Measurements from ENCODE around the gene CRABP1. TPM values are rescaled to one million over a fixed set of nuclear protein-coding genes. Genes with fewer than 3 reads are reported as not detected.

The CRABP1 gene
- total RNA-seq, 3 donors from 2014 or later: 11.5 to 14.5 TPM; not detected in 1

- intact Hi-C loops (cut with DNase I; ENCODE audit: low total_unique reads): no loop called here
- H3K4me3 ChIP-seq: no peak overlapping the region
- no peaks in the 10 kb centered on the region for H3K36me3 ChIP-seq
- no peak overlapping the region for H3K27ac ChIP-seq
- no peak for DNase-seq (ENCODE audit: low spot score in 2 of 2)
- no peaks in the 10 kb centered on the region for H3K27me3 ChIP-seq
- no peaks in the 10 kb centered on the region for H3K9me3 ChIP-seq
- no peaks in the 10 kb centered on the region for H3K4me1 ChIP-seq
- TF ChIP-seq POLR2AphosphoS5 (IDR thresholded peaks at IDR 0.05) (no peak), POLR2A (IDR thresholded peaks at IDR 0.05) (no peak)
- TF ChIP-seq, protein P1, sequence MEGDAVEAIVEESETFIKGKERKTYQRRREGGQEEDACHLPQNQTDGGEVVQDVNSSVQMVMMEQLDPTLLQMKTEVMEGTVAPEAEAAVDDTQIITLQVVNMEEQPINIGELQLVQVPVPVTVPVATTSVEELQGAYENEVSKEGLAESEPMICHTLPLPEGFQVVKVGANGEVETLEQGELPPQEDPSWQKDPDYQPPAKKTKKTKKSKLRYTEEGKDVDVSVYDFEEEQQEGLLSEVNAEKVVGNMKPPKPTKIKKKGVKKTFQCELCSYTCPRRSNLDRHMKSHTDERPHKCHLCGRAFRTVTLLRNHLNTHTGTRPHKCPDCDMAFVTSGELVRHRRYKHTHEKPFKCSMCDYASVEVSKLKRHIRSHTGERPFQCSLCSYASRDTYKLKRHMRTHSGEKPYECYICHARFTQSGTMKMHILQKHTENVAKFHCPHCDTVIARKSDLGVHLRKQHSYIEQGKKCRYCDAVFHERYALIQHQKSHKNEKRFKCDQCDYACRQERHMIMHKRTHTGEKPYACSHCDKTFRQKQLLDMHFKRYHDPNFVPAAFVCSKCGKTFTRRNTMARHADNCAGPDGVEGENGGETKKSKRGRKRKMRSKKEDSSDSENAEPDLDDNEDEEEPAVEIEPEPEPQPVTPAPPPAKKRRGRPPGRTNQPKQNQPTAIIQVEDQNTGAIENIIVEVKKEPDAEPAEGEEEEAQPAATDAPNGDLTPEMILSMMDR (IDR thresholded peaks at IDR 0.05): no peak
Measured at GRCh38 chr15:78321786-78322185, 18.4 kb upstream of the CRABP1 start.

DNA sequence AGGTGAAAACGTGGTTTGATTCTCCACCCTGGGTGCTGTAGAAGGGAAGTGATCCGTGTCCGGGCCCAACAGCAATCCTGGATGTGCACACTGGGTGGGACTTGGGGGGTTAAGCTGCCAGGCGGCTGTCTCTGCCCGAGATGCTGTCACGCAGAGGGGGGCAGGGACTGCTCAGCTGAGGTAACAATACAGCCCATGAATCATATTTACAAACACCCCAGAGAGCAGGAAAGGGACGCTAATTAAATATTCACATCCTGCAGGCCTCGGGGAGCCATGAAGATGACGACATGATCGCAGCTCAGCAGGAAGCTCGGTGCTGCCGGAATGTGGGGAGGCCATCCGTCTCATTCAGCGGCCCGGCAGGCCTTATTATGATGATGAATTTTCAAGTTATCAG, 17.9 kb upstream of the CRABP1 start:
- no peaks in the 10 kb centered on the region for H3K9me3 ChIP-seq
- TF ChIP-seq POLR2A (IDR thresholded peaks at IDR 0.05) (no peak), POLR2AphosphoS5 (IDR thresholded peaks at IDR 0.05) (no peak)
- TF ChIP-seq, protein P1 (IDR thresholded peaks at IDR 0.05): no peak
- intact Hi-C loops (cut with DNase I; ENCODE audit: low total_unique reads): no loop called here
- no peak overlapping the region for H3K4me3 ChIP-seq
- no peak for DNase-seq (ENCODE audit: low spot score in 2 of 2)
- H3K27ac ChIP-seq: no peak overlapping the region
- H3K36me3 ChIP-seq: no peaks in the 10 kb centered on the region
- no peaks in the 10 kb centered on the region for H3K4me1 ChIP-seq
- no peaks in the 10 kb centered on the region for H3K27me3 ChIP-seq

GRCh38 chr15:78322724-78323521, 17.2 kb upstream of the CRABP1 start:
- TF ChIP-seq POLR2A (IDR thresholded peaks at IDR 0.05) (no peak), POLR2AphosphoS5 (IDR thresholded peaks at IDR 0.05) (no peak)
- TF ChIP-seq, protein P1 (IDR thresholded peaks at IDR 0.05): no peak
- no peaks in the 10 kb centered on the region for H3K36me3 ChIP-seq
- no peak for DNase-seq (ENCODE audit: low spot score in 2 of 2)

DNA sequence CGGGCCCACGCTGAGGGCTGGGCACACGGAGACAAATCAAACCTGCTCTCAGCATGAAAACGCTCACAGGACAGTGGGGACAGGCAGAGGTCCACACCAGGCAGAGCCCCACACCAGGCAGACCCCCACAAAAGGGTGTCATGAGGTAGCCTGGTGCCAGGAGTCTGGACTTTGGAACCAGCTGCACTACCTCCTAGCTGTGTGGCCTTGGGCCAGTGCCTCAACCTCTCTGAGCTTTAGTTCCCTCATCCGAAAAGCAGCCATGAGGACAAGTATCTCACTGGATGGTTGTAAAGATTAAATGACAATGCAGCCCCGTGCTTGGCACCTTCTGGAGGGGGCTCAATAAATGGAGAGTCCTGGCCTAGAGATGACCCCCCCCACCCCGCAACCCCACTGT, 16.5 kb upstream of the CRABP1 start:
- no peak overlapping the region for H3K4me3 ChIP-seq
- intact Hi-C loops (cut with DNase I; ENCODE audit: low total_unique reads): no loop called here
- H3K4me1 ChIP-seq: no peaks in the 10 kb centered on the region
- no peak overlapping the region for H3K27ac ChIP-seq
- H3K36me3 ChIP-seq: no peaks in the 10 kb centered on the region
- H3K27me3 ChIP-seq: no peaks in the 10 kb centered on the region
- no peaks in the 10 kb centered on the region for H3K9me3 ChIP-seq
- TF ChIP-seq, protein P1 (IDR thresholded peaks at IDR 0.05): no peak
- TF ChIP-seq POLR2A (IDR thresholded peaks at IDR 0.05) (no peak), POLR2AphosphoS5 (IDR thresholded peaks at IDR 0.05) (no peak)
- DNase-seq (ENCODE audit: low spot score in 2 of 2): no peak

More at GRCh38 chr15:78322724-78323521, 17.2 kb upstream of the CRABP1 start:
- H3K27ac ChIP-seq: no peak overlapping the region
- H3K4me3 ChIP-seq: no peak overlapping the region
- no peaks in the 10 kb centered on the region for H3K4me1 ChIP-seq
- H3K27me3 ChIP-seq: no peaks in the 10 kb centered on the region
- no peaks in the 10 kb centered on the region for H3K9me3 ChIP-seq
- intact Hi-C loops (cut with DNase I; ENCODE audit: low total_unique reads): no loop called here

DNA sequence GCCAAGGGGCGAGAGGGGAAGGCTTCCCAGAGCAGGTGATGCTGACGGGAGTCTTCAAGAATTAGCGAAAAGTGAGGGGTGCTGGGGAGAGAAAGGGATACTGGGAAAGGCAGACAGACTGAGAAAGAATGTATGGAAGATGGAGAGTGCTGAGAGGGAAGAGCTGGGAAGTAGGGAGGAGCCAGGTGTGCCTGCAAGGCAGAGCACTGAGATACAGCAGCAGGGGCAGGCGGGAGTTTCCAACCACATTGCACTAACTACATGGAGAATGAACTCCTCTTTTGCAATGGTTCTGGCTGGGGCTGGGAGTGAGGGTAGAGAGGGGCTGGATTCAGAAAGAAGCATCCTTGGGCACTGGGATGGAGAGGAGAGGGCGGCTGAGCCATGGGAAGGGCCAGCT, 16.0 kb upstream of the CRABP1 start:
- Histone ChIP-seq H3K9me3 (no peaks in the 10 kb centered on the region), H3K4me1 (no peaks in the 10 kb centered on the region), H3K4me3 (no peak overlapping the region), H3K27ac (no peak overlapping the region), H3K36me3 (no peaks in the 10 kb centered on the region), H3K27me3 (no peaks in the 10 kb centered on the region)
- DNase-seq (ENCODE audit: low spot score in 2 of 2): no peak
- intact Hi-C loops (cut with DNase I; ENCODE audit: low total_unique reads): no loop called here
- TF ChIP-seq, protein P1 (IDR thresholded peaks at IDR 0.05): no peak
- TF ChIP-seq POLR2AphosphoS5 (IDR thresholded peaks at IDR 0.05): no peak
- no peak for TF ChIP-seq POLR2A (IDR thresholded peaks at IDR 0.05)
